Measurements from ENCODE around the gene MEAF6.
"Not testable (repeated sequence)": the region's sequence is repeated elsewhere in the genome, so short reads cannot be mapped to it uniquely, and the experiment has no call there.

GRCh38 chr1:37559957-37560379 lies 45.4 kb upstream of the MEAF6 start:
- TF ChIP-seq CTCF (IDR thresholded peaks at IDR 0.05 in 8 of 11, conservative IDR thresholded peaks at IDR 0.05 in 3 of 11); POLR2AphosphoS5 (IDR thresholded peaks at IDR 0.05): not testable (repeated sequence)

All from spleen (tissue), 7 donors.